ENCODE measurements around the gene PSMB11.

GRCh38 chr14:23071244-23071920 is 29.4 kb downstream of the PSMB11 start:
- TF ChIP-seq EZH2phosphoT487 (IDR thresholded peaks at IDR 0.05) = no peak
- TF ChIP-seq CTCF (IDR thresholded peaks at IDR 0.05) = no peak
- no peak for TF ChIP-seq EZH2 (IDR thresholded peaks at IDR 0.05)

Measured in neural progenitor cell (in vitro differentiated cells).